GM12873 (cell line): ENCODE data around the gene SYNDIG1.

Experiments used
- CTCF ChIP-seq: IDR thresholded peaks from 2 replicates; pipeline ENCODE4 v1.5.1; 2012; ENCODE audit warnings: low read depth, mild to moderate bottlenecking, moderate library complexity, low read length, control low read depth; ENCODE audit not compliant: insufficient read depth; ENCODE audit errors: missing control alignments

The SYNDIG1 gene

GRCh38 chr20:24425523-24426135 is 43.8 kb upstream of the SYNDIG1 start:
- TF ChIP-seq CTCF: no peak

GRCh38 chr20:24431279-24432045 is 38.0 kb upstream of the SYNDIG1 start:
- TF ChIP-seq CTCF: no peak

GRCh38 chr20:24432046-24432442 is 37.4 kb upstream of the SYNDIG1 start:
- TF ChIP-seq CTCF: no peak

GRCh38 chr20:24436160-24436559 is 33.3 kb upstream of the SYNDIG1 start:
- no peak for TF ChIP-seq CTCF

- no peak for TF ChIP-seq CTCF
These were observed 32.0 kb upstream of the SYNDIG1 start for GRCh38 chr20:24437196-24438082.

- TF ChIP-seq CTCF: no peak
These were observed 31.1 kb upstream of the SYNDIG1 start for GRCh38 chr20:24438331-24438730.
